Endothelial cell of hepatic sinusoid (primary cell): Measurements from ENCODE around the gene SMG6.

ENCODE experiments used
- in situ Hi-C: cut with HindIII; loops from 2 replicates; pipeline ENCODE4 v1.10.0; 2017; ENCODE audit warnings: low sequenced_read_pairs

The SMG6 gene

GRCh38 chr17:2237950-2238349 is 65.6 kb downstream of the SMG6 start:
- in situ Hi-C loops, result loop anchor here (10.0 kb wide), 1 partner anchor 153 kb away; no protein-coding TSS in a partner anchor

GRCh38 chr17:2237521-2237921 is 66.1 kb downstream of the SMG6 start:
- in situ Hi-C loops, result loop anchor here (10.0 kb wide), 1 partner anchor 153 kb away; no protein-coding TSS in a partner anchor

- in situ Hi-C loops, result loop anchor here (10.0 kb wide), 1 partner anchor 151 kb away; no protein-coding TSS in a partner anchor
These were observed 67.7 kb downstream of the SMG6 start for GRCh38 chr17:2235792-2236366.

GRCh38 chr17:2235265-2235664 is 68.3 kb downstream of the SMG6 start:
- in situ Hi-C loops, result loop anchor here (10.0 kb wide), 1 partner anchor 150 kb away; no protein-coding TSS in a partner anchor

- in situ Hi-C loops, result loop anchor here (10.0 kb wide), 1 partner anchor 149 kb away; no protein-coding TSS in a partner anchor
These were observed 70.1 kb downstream of the SMG6 start for GRCh38 chr17:2233441-2233947.

- in situ Hi-C loops, result loop anchor here (10.0 kb wide), 1 partner anchor 147 kb away; no protein-coding TSS in a partner anchor
These were observed 71.3 kb downstream of the SMG6 start for GRCh38 chr17:2232244-2232638.

- in situ Hi-C loops, result loop anchor here (10.0 kb wide), 1 partner anchor 146 kb away; no protein-coding TSS in a partner anchor
These were observed 72.7 kb downstream of the SMG6 start for GRCh38 chr17:2230877-2231276.

GRCh38 chr17:2227025-2227699 is 76.4 kb downstream of the SMG6 start:
- in situ Hi-C loops, result no loop called here

- in situ Hi-C loops, result no loop called here
These were observed 80.0 kb downstream of the SMG6 start for GRCh38 chr17:2223617-2223927.

GRCh38 chr17:2222901-2223616 is 80.5 kb downstream of the SMG6 start:
- in situ Hi-C loops, result no loop called here

- in situ Hi-C loops, result no loop called here
These were observed 81.3 kb downstream of the SMG6 start for GRCh38 chr17:2222301-2222700.

- in situ Hi-C loops, result loop anchor here (5.0 kb wide), 1 partner anchor 151 kb away; no protein-coding TSS in a partner anchor
These were observed 85.2 kb downstream of the SMG6 start for GRCh38 chr17:2218426-2218825.

GRCh38 chr17:2215616-2216364 is 87.8 kb downstream of the SMG6 start:
- in situ Hi-C loops, result loop anchor here (5.0 kb wide), 1 partner anchor 148 kb away; no protein-coding TSS in a partner anchor

- in situ Hi-C loops, result loop anchor here (5.0 kb wide), 1 partner anchor 148 kb away; no protein-coding TSS in a partner anchor
These were observed 88.5 kb downstream of the SMG6 start for GRCh38 chr17:2214929-2215615.

GRCh38 chr17:2214047-2214928 is 89.3 kb downstream of the SMG6 start:
- in situ Hi-C loops, result no loop called here

GRCh38 chr17:2213291-2213960 is 90.2 kb downstream of the SMG6 start:
- in situ Hi-C loops, result no loop called here

- in situ Hi-C loops, result no loop called here
These were observed 91.1 kb downstream of the SMG6 start for GRCh38 chr17:2212400-2212981.
